Stimulated activated CD8-positive, alpha-beta memory T cell treated with anti-CD3 and anti-CD28 coated beads, Interleukin-15, amount 100 ng/mL, for 24 hours (primary cell): ENCODE measurements around the gene KRT80.

ENCODE experiments used
- DNase-seq: peaks from one replicate; pipeline ENCODE4 v3.0.0-alpha.2; 2020; ENCODE audit warnings: low read depth

Gene KRT80

DNA sequence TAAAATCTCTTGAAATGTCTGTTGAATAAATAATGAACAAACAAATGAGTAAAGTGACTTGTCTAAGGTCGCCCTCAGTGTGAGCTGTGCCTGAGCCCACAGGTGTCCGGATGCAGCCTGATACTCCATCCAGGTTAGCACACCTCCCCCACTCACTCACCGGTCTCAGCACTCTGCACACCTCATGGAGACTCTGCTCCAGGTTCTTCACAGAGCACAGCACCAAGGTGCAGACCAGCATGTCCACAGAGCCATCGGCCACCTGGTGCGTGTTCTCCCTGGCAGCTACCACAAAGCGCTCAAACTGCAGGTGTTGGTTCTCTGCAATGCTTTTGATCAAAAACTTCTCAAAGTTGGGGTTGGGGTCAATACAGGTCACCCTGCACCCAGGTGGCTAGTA is 37.1 kb upstream of the KRT80 start:
- no peak for DNase-seq

DNA sequence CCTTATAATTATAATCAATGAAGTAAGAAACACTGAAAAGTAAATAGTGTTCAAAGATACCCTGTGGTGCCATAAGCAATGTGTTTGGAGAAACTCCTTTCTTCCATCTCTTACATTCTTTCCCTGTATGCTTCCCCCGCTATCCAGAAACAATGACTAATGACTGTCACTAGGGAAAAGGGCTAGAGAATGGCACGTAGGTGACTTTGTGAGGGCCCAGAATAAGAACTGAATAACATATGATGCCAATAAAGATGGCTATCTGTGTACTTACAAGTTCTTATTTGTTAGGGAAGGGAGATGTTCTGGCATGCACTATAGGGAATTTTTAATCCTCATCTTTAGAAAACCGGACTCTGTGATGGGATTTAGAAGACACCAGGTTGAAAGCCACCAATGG is 36.6 kb upstream of the KRT80 start:
- DNase-seq = no peak

DNA sequence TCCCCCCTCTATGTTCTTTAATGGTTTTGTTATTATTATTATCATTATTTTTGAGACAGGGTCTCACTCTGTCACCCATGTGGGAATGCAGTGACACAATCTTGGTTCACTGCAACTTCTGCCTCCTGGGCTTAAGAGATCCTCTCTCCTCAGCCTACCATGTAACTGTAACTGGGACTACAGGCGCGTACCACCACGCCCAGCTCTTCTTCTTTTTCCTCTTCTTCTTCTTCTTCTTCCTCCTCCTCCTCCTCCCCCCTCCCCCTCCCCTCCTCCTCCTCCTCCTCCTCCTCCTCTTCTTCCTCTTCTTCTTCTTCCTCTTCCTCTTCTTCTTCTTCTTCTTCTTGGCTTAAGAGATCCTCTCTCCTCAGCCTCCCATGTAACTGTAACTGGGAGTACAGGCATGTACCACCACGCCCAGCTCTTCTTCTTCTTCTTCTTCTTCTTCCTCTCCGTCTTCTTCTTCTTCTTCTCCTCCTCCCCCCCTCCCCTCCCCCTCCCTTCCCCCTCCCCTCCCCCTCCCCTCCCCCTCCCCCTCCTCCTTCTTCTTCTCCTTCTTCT is 35.9 kb upstream of the KRT80 start:
- no peak for DNase-seq

DNA sequence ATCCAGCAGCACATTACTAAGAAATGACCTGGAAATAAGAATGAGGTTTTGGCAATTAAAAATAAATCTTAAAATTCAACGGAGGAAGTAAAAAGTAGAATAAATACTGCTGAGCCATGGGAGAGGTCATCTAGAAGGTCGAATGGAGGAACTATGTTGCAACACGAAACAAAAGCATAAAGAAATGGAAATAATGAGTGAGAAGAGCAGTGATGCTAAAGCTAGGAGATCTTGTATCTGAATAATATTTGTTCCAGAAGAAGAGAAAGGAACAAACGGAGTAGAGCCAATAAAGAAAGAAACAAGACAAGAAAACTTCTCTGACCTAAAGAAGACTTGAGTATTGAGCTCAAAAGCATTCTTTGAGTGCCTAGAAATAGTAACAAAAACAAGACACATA is 34.6 kb upstream of the KRT80 start:
- no peak for DNase-seq

DNA sequence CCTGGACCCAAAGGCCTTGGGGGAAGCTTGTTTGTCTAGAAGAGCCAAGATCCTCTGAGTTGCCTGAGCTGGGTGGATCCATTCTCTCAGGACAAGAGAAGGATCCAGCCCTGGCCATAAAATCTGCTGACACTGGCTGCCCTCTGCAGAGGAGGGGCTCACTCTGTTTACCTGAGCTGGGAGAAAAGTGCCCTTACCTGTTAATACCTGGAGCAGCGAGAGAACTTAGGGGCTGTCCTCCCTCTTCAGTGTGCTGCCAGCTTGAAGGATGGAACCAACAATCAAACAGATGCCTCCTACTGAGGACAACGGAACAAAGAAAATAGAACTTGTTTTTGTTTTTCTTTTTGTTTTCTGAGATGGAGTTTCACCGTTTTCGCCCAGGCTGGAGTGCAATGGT is 33.9 kb upstream of the KRT80 start:
- DNase-seq = no peak

- DNase-seq = no peak
These were observed 32.3 kb upstream of the KRT80 start for GRCh38 chr12:52224151-52224550.

- no peak for DNase-seq
These were observed 31.7 kb upstream of the KRT80 start for GRCh38 chr12:52223406-52224039.

DNA sequence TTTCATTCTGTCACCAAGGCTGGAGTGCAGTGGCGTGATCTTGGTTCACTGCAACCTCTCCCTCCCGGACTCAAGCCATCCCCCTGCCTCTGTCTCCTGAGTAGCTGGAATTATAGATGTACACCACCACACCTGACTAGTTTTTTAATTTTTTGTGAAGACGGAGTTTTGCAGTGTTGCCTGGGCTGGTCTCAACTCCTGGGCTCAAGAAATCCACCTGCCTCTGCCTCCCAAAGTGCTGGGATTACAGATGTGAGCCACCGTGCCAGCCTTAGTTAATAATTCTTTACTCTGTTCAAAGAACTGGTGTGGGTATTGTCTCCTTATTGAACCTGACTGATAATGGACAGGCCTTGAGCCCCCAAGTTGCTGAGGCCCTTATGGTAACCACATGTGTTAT is 30.9 kb upstream of the KRT80 start:
- no peak for DNase-seq

- peak; percentile 56 for DNase-seq
These were observed 30.2 kb upstream of the KRT80 start for GRCh38 chr12:52221912-52222457.

GRCh38 chr12:52221070-52221781 is 29.4 kb upstream of the KRT80 start:
- no peak for DNase-seq

- DNase-seq = no peak
These were observed 28.7 kb upstream of the KRT80 start for GRCh38 chr12:52220477-52220876.

DNA sequence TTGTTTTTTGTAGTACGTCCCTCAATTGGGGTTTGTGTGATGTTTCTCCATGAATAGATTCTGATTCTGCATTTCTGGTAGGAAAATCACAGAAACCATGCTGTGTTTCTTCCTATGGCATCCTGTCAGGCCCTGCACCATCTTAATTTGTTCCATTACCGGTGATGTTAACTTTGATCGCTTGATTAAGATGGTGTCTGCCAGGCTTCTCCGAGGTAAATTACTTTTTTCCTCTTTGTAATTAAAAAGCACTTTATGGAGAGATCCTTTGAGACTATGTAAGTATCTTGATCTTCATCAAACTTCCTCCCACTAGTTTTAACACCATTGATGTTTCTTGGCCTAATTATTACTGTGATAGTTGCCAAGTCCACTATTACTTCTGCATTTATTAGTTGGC is 26.2 kb upstream of the KRT80 start:
- DNase-seq = no peak

GRCh38 chr12:52217223-52217622 is 25.4 kb upstream of the KRT80 start:
- DNase-seq = no peak

DNA sequence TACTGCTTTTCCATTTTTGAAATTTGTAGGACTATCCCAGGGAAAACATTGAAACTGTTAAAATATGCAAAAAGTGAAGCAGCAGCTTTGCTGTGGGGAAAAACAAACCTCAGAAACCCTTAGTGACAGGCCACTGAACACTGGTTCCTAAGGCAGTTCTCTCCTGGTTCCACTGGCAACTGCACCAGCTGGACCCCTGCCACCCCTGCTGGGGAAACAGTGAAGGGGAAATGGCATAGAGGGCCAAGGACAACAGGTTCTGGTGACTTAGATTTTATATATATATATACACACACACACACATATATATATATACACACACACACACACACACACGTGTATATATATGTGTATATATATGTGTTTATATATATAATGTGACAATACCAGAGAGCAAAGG is 25.0 kb upstream of the KRT80 start:
- DNase-seq = no peak

DNA sequence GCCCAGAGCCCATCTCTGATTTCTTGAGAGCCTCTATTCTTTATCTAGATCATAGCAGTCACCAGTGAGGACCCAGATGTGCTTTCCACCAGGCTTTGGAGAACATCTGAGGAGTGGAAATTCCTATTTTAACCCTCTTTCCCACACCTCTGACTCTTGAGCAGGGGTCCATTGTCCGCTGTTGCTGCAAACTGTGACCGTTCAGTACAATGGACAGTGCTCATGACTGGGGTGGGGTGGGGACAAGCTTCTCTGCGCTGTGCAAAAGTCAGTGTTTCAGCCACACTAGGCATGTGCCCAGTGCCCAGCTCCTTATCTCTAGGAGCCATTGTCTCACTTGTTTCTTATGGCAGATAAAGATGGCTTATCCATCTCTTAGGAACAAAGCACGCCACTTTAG is 24.3 kb upstream of the KRT80 start:
- DNase-seq = no peak

- no peak for DNase-seq
These were observed 23.8 kb upstream of the KRT80 start for GRCh38 chr12:52215587-52216031.

DNA sequence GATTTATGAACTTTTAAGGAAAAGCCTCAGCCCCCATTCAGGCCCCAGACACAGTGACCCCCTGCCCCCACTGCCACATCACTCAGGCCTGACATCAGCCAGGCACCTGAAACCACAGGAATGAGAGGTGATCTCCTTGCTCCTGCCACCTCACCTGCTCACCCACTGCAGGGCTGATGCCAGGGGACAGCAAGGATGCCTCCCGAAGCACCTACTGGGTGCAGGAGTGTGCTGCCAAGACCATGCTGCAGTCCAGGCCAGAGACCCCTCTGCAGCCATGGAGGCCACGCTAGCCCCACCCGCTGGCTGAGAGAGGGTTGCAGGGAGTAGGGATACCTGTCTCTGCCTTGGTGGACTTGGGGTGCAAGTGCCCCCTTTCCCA is 22.6 kb upstream of the KRT80 start:
- no peak for DNase-seq

- peak; percentile 22 for DNase-seq
These were observed 22.0 kb upstream of the KRT80 start for GRCh38 chr12:52213564-52214420.

DNA sequence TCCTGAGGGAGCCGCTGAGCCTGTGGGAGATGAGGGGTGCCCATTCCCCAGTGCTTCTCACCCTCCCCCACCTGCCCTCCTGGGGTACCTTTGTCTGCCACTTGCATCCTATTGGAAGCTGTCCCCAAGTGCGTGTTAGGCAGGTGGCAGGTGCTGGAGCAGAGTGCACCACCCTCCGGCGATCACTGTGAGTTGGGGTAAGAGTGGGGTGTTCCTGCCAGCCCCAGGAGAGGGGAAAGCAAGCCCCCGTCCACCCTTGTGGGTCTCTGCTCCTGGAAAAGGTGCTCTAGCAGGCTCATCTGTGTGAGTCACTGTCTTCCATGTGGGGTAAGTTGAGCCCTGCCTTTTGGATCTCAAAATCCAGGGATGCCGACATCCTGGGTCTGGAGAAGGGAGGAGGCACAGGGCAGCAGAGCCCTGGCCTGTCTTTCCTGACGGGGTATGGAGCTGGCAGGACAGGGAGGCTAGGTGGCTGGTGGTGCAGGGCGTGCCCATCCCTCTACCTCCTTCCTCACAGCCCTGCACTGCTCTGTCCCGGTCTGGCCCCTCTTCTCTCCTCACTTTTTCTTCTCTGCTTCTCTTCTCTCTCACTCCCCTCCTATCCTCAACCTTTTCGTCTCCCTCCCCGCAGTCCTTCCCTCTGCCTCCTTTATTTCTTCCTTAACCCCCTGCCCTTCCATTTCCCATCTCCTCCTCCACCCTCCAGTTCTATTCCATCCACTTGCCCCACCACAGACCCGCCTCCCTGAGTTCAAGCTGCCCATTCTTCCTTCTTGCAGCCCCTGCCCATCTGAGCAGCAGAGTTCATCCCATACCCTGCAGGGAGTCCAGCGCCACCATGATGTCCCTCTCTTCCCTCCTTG is 21.1 kb upstream of the KRT80 start:
- no peak for DNase-seq

DNA sequence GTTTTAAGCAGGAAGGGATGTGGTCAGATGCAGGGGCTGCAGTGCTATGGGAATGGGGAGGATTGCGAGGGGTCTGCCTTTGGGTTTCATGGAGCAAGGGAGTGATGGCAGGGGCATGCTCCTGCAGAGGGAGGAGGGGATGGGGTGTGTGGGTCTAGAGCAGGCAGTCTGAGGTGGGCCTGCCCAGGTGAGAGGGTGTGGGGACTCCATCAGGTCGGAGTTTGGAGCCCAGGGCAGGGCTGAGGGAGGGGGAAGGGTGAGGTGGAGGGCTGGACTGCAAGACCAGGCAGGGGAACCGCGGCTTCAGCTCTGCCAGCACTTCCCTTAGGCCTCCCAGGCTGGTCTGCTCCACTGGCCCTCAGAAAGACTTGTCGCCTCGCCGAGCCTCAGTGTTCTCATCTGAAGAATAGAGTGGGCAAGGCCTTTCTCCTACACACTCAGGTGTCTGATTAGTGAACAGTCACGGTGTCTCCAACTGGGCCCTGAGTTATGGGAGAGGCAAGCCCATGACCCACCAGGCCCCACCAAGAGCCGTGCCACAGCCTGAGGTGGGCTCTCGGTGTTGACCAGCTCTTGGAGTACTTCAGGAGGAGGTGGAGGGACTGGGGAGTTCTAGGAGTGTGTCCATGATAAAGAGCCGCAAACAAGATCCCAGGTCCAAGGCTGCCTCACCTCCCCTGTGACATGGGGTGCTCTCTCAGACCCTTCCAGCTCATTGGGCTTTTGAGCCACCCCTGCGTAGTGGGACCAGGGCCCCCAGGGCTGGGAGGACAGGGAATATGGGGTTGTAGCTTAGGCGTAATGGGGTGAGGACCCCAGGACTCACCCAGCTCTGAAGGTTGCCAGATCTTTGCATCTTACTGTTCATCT is 20.1 kb upstream of the KRT80 start:
- DNase-seq = no peak
